ELF-1 (cell line): ENCODE measurements around the gene HACD1.

Source experiments
- DNase-seq: peaks from one replicate; pipeline ENCODE4 v3.0.0-alpha.2; 2016; ENCODE audit warnings: low read depth, low spot score

HACD1 gene

GRCh38 chr10:17617031-17617911, at the start of gene HACD1:
Gene HACD1, minus strand, starts transcription at chr10:17617374. Its CDS starts 35 bp downstream, at chr10:17617339.
- peak; percentile 78 for DNase-seq

GRCh38 chr10:17665747-17666146, 48.6 kb upstream of the HACD1 start:
- DNase-seq = no peak

DNA sequence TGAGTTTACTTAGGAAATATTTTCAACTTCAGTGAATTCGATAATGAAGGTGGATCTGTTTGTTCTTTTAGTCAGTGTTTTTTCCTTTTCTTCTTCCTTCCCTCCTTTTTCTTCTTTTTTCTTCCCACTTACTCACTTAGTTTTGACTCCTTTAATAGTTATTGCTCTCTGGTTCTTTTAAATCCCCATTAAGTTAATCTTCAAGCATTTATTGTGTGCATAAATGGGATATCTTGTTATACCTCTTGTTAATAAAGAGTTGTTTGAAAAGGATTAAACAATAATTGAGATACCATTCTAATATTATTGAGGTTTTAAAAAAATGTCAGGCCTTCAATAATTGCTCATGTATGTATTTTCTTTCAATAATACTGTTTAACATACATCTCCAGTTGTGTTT, 46.3 kb upstream of the HACD1 start:
- DNase-seq = no peak

DNA sequence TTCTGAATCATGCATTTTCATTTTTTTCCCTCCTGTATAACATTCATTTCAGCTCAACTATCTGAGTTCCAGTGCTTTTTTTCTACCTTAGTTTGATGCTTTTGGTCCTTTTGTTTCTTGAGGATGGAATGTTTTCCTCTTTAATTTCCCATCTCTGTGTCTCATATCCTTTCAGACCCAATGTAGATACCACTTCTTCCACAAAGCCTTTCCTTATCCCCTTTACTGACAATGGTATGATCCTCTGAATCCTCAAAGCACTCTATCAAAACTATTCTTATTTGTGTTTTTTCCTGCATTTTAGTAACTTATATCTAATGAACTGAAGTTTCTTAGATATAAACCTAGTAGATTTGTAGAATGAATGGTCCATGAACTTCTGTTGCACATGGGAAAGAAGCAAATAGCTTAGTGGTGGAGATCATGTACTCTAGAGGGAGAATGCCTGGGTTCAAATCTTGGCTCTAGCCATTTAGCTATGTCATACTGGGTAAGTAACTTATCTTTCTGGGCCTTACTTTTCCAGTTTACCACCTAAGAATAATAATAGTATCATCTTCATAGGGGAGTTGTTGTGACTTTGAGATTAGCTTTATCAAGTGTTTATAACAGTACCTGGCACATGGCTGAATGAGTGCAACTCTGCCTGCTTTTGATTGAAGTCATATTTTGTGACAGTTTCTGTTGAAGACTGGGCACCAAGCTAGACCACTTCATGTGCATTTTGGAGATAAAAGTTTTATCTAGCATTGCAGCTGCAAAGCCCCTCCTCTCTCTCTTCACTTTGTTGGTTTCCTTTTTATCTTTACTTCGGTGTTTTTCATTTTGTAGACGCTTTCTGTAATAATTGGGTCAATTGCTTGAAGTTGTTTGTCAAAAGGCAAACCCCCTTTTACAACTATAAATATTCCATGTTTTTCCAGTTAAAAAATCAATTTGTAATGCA, 45.3 kb upstream of the HACD1 start:
- DNase-seq = no peak

DNA sequence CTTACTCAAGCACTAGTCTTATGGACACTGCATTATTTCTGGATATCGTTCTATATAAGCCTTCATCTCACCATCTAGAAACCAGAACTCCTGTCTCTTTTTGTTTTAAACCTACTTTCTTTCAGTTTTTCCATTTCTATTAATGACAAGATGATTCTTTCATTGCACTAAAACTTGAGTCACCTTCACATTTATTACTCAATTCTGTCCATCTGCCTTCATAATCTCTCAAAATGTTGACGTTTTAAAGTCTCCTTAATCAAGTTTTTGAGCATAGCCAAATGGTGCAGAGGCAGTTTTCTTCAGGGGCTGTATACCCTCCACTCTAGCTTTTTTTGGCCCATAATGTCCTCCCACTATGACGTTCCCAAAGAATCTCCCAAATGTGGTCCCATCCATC, 44.3 kb upstream of the HACD1 start:
- no peak for DNase-seq

DNA sequence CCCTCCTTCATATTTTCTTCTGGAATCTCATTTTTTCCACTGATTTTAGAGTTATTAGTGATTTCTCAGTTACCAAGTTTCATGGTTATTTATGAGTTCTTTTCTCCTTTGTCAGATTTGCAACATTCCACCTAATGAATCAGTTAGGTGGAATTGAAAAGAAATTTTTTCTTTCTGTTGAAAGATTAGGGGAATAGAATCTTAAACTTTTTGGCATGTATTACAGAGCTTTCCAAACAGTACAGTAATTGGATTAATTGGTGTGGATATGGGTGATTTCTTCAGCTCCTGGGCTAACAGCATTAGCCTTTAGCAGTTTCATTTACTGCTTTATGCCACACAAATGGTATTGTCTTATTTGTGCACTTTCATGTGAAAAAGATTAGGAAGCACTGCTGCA, 43.7 kb upstream of the HACD1 start:
- no peak for DNase-seq

GRCh38 chr10:17659365-17659764, 42.2 kb upstream of the HACD1 start:
- no peak for DNase-seq

DNA sequence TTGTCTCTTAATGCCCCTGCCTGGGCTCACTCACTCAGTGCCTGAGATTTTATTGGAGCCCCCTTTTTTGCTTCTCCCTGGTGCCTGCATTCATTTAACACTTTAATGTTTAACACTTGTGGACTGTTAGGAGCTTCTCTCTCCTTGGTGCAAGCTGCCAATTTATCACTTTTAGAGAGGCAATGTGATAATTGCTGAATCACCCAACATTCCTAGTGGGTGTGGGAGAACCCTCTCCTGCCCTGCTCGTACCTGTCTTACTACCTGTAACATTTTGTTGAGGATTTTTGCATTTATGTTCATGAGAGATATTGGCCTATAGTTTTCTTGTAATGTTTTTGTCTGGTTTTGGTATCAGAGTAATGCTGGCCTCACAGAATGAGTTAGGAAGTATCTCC, 39.9 kb upstream of the HACD1 start:
- DNase-seq = no peak

GRCh38 chr10:17655567-17656146, 38.5 kb upstream of the HACD1 start:
- no peak for DNase-seq

GRCh38 chr10:17655009-17655408, 37.8 kb upstream of the HACD1 start:
- DNase-seq = no peak

- no peak for DNase-seq
These were observed 35.4 kb upstream of the HACD1 start for GRCh38 chr10:17652585-17652984.

DNA sequence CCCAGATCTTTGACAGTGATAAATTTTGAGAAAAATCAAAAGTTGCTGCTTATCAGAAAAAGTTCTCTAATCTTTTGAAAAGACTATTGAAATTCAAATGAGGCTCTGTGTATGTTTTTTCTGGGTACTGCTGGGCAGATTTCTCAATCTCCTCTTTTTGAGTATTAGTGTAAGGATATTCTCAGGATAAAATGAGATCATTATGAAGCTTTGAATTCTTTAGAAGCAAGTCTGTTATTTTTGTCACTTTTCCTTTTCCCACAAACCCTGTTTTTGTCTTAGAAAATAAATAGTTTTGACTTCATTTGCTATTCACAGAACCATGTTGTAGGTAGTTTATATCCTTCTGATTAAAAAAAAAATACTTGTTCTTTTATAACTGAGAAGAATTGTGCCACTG, 34.7 kb upstream of the HACD1 start:
- DNase-seq = no peak

DNA sequence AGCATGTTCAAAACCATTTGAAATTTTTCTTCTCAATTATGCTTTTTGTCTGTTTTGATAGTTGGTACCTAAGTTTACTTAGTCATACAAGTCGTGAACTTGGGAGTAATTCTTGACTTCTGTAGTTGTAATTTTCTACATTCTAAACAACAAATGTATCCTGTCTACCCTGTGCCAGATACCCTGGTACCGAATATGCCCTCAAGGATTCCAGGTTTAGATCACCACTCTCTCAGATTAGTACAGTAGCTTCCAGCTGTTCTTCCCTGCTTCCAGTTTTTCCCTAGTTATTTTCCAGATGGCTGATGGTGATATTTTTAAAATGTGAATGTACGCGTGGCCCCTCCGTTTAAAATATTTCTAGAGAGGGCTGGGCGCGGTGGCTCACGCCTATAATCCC, 33.2 kb upstream of the HACD1 start:
- DNase-seq = no peak

GRCh38 chr10:17649836-17650235, 32.7 kb upstream of the HACD1 start:
- no peak for DNase-seq

- no peak for DNase-seq
These were observed 31.9 kb upstream of the HACD1 start for GRCh38 chr10:17649052-17649451.

GRCh38 chr10:17648243-17649035, 31.3 kb upstream of the HACD1 start:
- DNase-seq = no peak

DNA sequence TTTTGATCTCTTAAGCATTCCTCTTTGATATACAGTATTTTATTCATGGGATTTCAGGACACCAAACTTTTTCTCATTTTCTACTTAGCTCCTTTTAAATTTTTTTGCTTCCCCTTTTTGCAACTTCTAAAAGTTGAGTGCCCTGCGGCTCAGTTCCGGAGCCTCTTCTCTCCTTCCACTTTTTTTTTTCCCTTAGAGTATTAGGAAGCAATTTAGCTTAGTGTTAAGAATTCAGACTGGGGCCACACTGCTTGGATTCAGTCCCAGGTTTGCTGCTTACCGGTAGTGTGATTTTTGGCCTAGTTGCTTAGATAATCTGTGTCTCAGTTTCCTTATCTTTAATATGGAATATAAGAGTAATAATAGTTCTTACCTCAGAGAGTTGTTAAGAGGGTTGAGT, 30.2 kb upstream of the HACD1 start:
- DNase-seq = no peak

GRCh38 chr10:17645621-17646345, 28.6 kb upstream of the HACD1 start:
- no peak for DNase-seq

DNA sequence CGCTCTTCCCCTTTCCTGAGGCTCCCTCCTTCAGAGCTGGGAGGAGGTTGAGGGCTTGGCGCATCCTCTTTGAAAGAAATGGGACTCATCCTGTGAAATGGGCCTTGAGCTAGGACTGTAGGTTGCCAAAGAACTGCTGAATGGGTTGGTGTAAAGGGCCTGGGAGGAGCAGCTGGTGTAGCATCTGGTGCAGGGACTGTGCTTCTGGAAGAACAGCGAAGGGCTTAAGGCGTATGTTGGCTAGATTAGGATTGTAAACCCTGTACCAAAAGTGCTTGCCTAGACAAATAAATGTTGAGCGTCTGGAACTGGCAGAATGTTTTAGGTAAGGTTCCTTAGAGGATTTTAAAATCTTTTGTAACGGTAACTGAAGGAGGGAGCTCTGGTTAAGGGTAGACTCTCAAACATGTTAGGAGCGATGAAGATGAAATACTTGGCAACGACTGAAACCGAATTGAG, 27.3 kb upstream of the HACD1 start:
- DNase-seq = no peak

- peak; percentile 97 for DNase-seq
These were observed 26.7 kb upstream of the HACD1 start, which contains the start of gene STAM for GRCh38 chr10:17643755-17644484. Gene STAM, plus strand, starts transcription at chr10:17644151. Its CDS starts 189 bp downstream, at chr10:17644340.
